Measurements from ENCODE around the gene TWNK. TPM values are rescaled to one million over a fixed set of nuclear protein-coding genes. Genes with fewer than 3 reads are reported as not detected.
"Not testable (repeated sequence)": the region's sequence is repeated elsewhere in the genome, so short reads cannot be mapped to it uniquely, and the experiment has no call there.

TWNK gene
- total and polyA plus RNA-seq, 8 donors = 2.3 to 30.8 (median 4.8) TPM; not detected in 1

DNA sequence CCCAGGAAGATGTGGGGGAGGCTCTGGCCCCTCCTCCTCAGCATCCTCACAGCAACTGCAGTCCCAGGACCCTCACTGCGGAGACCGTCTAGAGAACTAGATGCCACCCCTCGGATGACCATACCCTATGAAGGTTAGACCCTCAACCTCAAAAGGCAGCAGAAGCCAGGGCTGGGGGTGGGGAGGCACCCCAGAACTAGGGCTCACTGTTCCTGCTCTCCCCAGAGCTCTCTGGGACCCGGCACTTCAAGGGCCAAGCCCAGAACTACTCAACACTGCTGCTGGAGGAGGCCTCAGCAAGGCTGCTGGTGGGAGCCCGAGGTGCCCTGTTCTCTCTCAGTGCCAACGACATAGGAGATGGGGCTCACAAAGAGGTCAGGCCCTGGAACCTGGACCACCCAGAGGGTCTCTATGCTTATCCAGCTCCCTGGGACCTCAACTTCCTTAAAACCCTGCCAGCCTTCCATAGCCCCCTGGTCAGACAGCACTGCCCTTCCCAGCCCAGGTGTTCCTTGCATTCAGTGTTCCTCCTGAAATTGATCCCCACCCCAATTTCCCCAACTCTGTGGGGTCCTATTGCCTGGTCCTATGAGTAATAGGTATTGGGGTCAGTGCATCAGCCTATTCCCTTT lies 14.3 kb upstream of the TWNK start:
- no peak overlapping the region for H3K27ac ChIP-seq
- no peak overlapping the region for H3K4me3 ChIP-seq
- TF ChIP-seq POLR2A (IDR thresholded peaks at IDR 0.05) (no peak), POLR2AphosphoS5 (IDR thresholded peaks at IDR 0.05) (no peak), EP300 (IDR thresholded peaks at IDR 0.05) (no peak)
- TF ChIP-seq, protein P1, sequence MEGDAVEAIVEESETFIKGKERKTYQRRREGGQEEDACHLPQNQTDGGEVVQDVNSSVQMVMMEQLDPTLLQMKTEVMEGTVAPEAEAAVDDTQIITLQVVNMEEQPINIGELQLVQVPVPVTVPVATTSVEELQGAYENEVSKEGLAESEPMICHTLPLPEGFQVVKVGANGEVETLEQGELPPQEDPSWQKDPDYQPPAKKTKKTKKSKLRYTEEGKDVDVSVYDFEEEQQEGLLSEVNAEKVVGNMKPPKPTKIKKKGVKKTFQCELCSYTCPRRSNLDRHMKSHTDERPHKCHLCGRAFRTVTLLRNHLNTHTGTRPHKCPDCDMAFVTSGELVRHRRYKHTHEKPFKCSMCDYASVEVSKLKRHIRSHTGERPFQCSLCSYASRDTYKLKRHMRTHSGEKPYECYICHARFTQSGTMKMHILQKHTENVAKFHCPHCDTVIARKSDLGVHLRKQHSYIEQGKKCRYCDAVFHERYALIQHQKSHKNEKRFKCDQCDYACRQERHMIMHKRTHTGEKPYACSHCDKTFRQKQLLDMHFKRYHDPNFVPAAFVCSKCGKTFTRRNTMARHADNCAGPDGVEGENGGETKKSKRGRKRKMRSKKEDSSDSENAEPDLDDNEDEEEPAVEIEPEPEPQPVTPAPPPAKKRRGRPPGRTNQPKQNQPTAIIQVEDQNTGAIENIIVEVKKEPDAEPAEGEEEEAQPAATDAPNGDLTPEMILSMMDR (IDR thresholded peaks at IDR 0.05) = no peak
- intact Hi-C loops (cut with DNase I; ENCODE audit: low total_unique reads) = no loop called here
- DNase-seq = no peak
- 88 to 96% (median 93%) methylated on average over 4 to 6 of the region's 6 CpGs for WGBS, 5 donors
- H3K9me3 ChIP-seq = no peaks in the 10 kb centered on the region
- peaks cover 24 to 47% (median 40%) of the 10 kb centered on the region in 4 donors for H3K4me1 ChIP-seq
- peaks cover under 1 to 18% (median 10%) of the 10 kb centered on the region in 4 donors for H3K36me3 ChIP-seq
- H3K27me3 ChIP-seq = peaks cover 0 to 8% (median 0%) of the 10 kb centered on the region in 3 donors

DNA sequence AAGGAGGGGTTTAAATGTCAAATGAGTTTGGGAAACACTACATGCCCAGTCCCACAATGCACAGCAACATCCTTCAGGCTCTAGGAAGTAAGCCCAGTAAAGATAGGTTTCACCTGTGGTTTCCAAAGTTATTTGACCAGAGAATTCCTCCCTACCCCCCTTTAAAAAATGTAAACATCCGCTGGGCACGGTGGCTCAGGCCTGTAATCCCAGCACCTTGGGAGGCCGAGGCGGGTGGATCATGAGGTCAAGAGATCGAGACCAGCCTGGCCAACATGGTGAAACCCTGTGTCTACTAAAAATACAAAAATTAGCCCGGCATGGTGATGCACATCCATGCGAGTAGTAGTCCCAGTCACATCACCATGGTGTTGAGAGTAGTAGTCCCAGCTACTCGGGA lies 11.9 kb upstream of the TWNK start:
- H3K9me3 ChIP-seq; intact Hi-C loops (cut with DNase I; ENCODE audit: low total_unique reads); H3K27ac ChIP-seq; H3K27me3 ChIP-seq; H3K4me3 ChIP-seq; DNase-seq: not testable (repeated sequence)
- Histone ChIP-seq H3K4me1 (peaks cover 12 to 24% (median 19%) of the 10 kb centered on the region in 4 donors), H3K36me3 (peaks cover 13 to 42% (median 34%) of the 10 kb centered on the region in 4 donors)
- WGBS, 5 donors = 65 to 81% (median 75%) methylated on average over 8 of the region's 8 CpGs

DNA sequence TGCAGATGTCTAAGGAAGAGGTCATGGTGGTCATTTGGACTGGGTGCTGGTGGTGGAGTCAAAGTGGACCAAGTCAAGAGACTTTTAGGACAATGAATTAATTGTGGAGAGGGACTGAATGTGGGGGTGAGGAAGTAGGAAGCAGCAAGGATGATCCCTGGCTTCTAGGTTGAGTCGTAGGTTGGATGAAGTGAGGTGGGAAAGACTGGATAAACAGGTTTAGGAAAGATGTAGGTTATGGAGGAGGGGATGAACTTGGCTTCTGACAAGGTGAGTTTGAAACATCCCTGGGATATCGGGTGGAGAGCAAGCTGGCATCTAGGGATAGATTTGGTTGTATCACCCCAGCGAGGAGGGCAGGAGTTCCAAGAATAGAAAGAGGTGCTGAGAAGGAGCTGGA lies 10.4 kb upstream of the TWNK start:
- DNase-seq = no peak
- Histone ChIP-seq H3K4me3 (no peak overlapping the region), H3K9me3 (no peaks in the 10 kb centered on the region), H3K36me3 (peaks cover 18 to 57% (median 49%) of the 10 kb centered on the region in 4 donors), H3K27me3 (no peaks in the 10 kb centered on the region), H3K27ac (no peak overlapping the region), H3K4me1 (peaks cover 2 to 11% (median 4%) of the 10 kb centered on the region in 4 donors)
- intact Hi-C loops (cut with DNase I; ENCODE audit: low total_unique reads) = no loop called here
- 67 to 79% (median 74%) methylated on average over 3 of the region's 3 CpGs for WGBS, 5 donors
- TF ChIP-seq EP300 (IDR thresholded peaks at IDR 0.05) (no peak), POLR2AphosphoS5 (IDR thresholded peaks at IDR 0.05) (no peak), POLR2A (IDR thresholded peaks at IDR 0.05) (no peak)
- TF ChIP-seq, protein P1 (IDR thresholded peaks at IDR 0.05) = no peak

DNA sequence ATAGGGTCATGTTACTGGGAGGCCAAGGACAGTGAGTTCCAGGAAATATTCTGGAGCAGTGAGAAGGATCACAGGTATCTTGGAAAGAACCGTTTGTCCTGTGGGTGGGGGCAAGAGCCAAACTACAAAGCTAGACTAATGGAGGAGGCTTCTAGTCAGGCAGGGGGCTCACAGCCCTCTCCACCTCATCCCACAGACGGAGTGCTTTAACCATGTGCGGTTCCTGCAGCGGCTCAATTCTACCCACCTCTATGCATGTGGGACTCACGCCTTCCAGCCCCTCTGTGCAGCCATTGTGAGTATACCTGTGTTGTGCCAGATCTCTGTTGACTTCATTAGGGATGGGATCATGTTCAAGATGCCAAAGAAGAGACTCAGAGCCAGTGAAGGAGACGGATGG lies 9.9 kb upstream of the TWNK start:
- H3K4me3 ChIP-seq = no peak overlapping the region
- no peaks in the 10 kb centered on the region for H3K9me3 ChIP-seq
- H3K27ac ChIP-seq = no peak overlapping the region
- no peaks in the 10 kb centered on the region for H3K27me3 ChIP-seq
- H3K36me3 ChIP-seq = peaks cover 18 to 62% (median 54%) of the 10 kb centered on the region in 4 donors
- no peak for TF ChIP-seq POLR2AphosphoS5 (IDR thresholded peaks at IDR 0.05)
- WGBS, 5 donors = 81 to 83% (median 82%) methylated on average over 6 of the region's 6 CpGs
- peaks cover 0 to 5% (median under 1%) of the 10 kb centered on the region in 4 donors for H3K4me1 ChIP-seq
- no peak for DNase-seq
- intact Hi-C loops (cut with DNase I; ENCODE audit: low total_unique reads) = no loop called here

DNA sequence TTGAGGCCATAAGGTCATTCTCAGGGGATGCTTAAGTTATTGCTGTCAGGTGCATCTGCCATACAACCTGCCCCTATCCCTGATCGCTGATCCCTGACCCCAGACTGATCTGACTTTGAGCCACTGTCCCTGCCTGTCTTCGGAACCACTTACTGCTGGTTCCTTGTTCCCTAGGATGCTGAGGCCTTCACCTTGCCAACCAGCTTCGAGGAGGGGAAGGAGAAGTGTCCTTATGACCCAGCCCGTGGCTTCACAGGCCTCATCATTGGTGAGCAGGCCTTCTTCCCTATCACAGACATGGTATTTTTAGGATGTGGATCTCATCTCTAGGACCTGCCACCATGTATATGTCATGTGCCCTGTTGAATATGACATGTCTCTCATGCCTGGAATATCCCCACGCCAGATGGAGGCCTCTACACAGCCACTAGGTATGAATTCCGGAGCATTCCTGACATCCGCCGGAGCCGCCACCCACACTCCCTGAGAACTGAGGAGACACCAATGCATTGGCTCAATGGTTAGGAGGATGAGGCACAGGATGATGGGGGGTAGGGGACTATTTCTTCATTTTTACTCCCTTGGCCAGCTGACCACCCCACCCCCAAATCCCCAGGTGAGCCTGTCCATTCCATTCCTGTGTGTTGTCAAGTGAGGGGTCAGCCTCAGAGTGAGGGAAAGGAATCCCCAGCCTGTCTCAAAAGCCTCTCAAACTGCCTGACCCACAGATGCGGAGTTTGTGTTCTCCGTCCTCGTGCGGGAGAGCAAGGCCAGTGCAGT lies 9.0 kb upstream of the TWNK start:
- peaks cover 20 to 71% (median 63%) of the 10 kb centered on the region in 4 donors for H3K36me3 ChIP-seq
- DNase-seq = no peak
- no peak overlapping the region for H3K27ac ChIP-seq
- 87 to 94% (median 90%) methylated on average over 13 of the region's 13 CpGs for WGBS, 5 donors
- no peak overlapping the region for H3K4me3 ChIP-seq
- TF ChIP-seq POLR2A (IDR thresholded peaks at IDR 0.05) (no peak), EP300 (IDR thresholded peaks at IDR 0.05) (no peak), POLR2AphosphoS5 (IDR thresholded peaks at IDR 0.05) (no peak)
- TF ChIP-seq, protein P1 (IDR thresholded peaks at IDR 0.05) = no peak
- no peaks in the 10 kb centered on the region for H3K9me3 ChIP-seq
- intact Hi-C loops (cut with DNase I; ENCODE audit: low total_unique reads) = no loop called here
- H3K4me1 ChIP-seq = no peaks in the 10 kb centered on the region
- no peaks in the 10 kb centered on the region for H3K27me3 ChIP-seq

Measured in stomach (tissue), 9 donors.